IMR-90 (cell line): ENCODE measurements around the gene DOK6. TPM values are rescaled to one million over a fixed set of nuclear protein-coding genes. Genes with fewer than 3 reads are reported as not detected.

Experiments used
- ATAC-seq: fragments of 200-7000 bp; cut with Tn5 transposase; 2 replicates; pipeline ENCODE4 v1.9.1; 2020; ENCODE audit warnings: low read depth, mild to moderate bottlenecking, moderate library complexity
- BruUV-seq: library from RNA; stranded (reverse); fragments of 400-500 nt; replicated peaks from 2 replicates; lab custom pipeline; 2021; lab: Mats Ljungman, UMichigan
- CTCF ChIA-PET: fragments of 300-600 bp; formaldehyde crosslinking; extraction: SDS; loops from one replicate; lab custom pipeline; 2021; ENCODE audit warnings: antibody characterized with exemption; lab: Yijun Ruan, JAX
- POLR2A ChIA-PET: fragments of 300-600 bp; sonication (Branson Sonifier 250); formaldehyde crosslinking; loops from one replicate; lab custom pipeline; 2022; ENCODE audit warnings: antibody characterized with exemption; ENCODE audit not compliant: unreplicated experiment; lab: Charles Lee
- DNase-seq: peaks from one replicate; pipeline ENCODE4 v3.0.0; 2013
- H2AFZ ChIP-seq: replicated peaks from 2 replicates; pipeline ENCODE3; 2013; ENCODE audit warnings: low read length, mild to moderate bottlenecking; ENCODE audit not compliant: poor library complexity
- H2AK5ac ChIP-seq: 2 replicates; pipeline ENCODE4 v1.6.1; 2013; ENCODE audit warnings: low read depth, low read length, inconsistent platforms
- H2AK9ac ChIP-seq: replicated peaks from 2 replicates; pipeline ENCODE3; 2013; ENCODE audit warnings: mild to moderate bottlenecking, low read depth, low read length, moderate library complexity; ENCODE audit not compliant: poor library complexity
- H2BK120ac ChIP-seq: 2 replicates; pipeline ENCODE4 v1.6.1; 2013; ENCODE audit warnings: low read depth, low read length, inconsistent platforms
- H2BK15ac ChIP-seq: 3 replicates; pipeline ENCODE4 v1.6.1; 2013; ENCODE audit warnings: low read depth, low read length, inconsistent platforms
- H2BK20ac ChIP-seq: 2 replicates; pipeline ENCODE4 v1.6.1; 2013; ENCODE audit warnings: low read depth, mild to moderate bottlenecking, inconsistent platforms, low read length, moderate library complexity
- H2BK5ac ChIP-seq: 2 replicates; pipeline ENCODE4 v1.6.1; 2013; ENCODE audit warnings: mild to moderate bottlenecking, low read depth, low read length, inconsistent platforms; ENCODE audit not compliant: poor library complexity, severe bottlenecking
- H3K14ac ChIP-seq: replicated peaks from 2 replicates; pipeline ENCODE4 v1.6.1; 2013; ENCODE audit warnings: low read depth, low read length, inconsistent platforms
- H3K18ac ChIP-seq: 2 replicates; pipeline ENCODE4 v1.6.1; 2013; ENCODE audit warnings: low read depth, low read length, control low read depth
- H3K23ac ChIP-seq: 2 replicates; pipeline ENCODE4 v1.6.1; 2013; ENCODE audit warnings: low read depth, low read length, inconsistent platforms
- H3K27ac ChIP-seq: 2 replicates; pipeline ENCODE4 v1.5.1; 2013; ENCODE audit warnings: mild to moderate bottlenecking, control low read depth, low read length; ENCODE audit not compliant: insufficient read depth
- H3K27me3 ChIP-seq: 2 replicates; pipeline ENCODE4 v1.6.1; 2013; ENCODE audit warnings: low read length; ENCODE audit not compliant: control insufficient read depth, insufficient read depth
- H3K36me3 ChIP-seq: 2 replicates; pipeline ENCODE4 v1.6.1; 2013; ENCODE audit warnings: low read length, mixed read lengths; ENCODE audit not compliant: control insufficient read depth, insufficient read depth
- H3K4ac ChIP-seq: 2 replicates; pipeline ENCODE4 v1.6.1; 2013; ENCODE audit warnings: low read depth, low read length, inconsistent platforms
- H3K4me1 ChIP-seq: 2 replicates; pipeline ENCODE4 v1.6.1; 2013; ENCODE audit warnings: low read length, mixed read lengths; ENCODE audit not compliant: control insufficient read depth, insufficient read depth
- H3K4me2 ChIP-seq: 2 replicates; pipeline ENCODE4 v1.6.1; 2013; ENCODE audit warnings: low read depth, mild to moderate bottlenecking, control low read depth, low read length, moderate library complexity
- H3K4me3 ChIP-seq: 2 replicates; pipeline ENCODE4 v1.5.1; 2013; ENCODE audit warnings: low read depth, mild to moderate bottlenecking, control low read depth, low read length, moderate library complexity; ENCODE audit not compliant: insufficient read depth
- H3K56ac ChIP-seq: 2 replicates; pipeline ENCODE4 v1.6.1; 2013; ENCODE audit warnings: low read length, inconsistent platforms; ENCODE audit not compliant: insufficient read depth; ENCODE audit errors: extremely low read depth
- H3K79me1 ChIP-seq, 2 experiments: 2 replicates each; pipeline ENCODE4 v1.6.1; 2013; ENCODE audit warnings: low read length in 2 of 2, inconsistent platforms in 1 of 2, low read depth in 1 of 2
- H3K9ac ChIP-seq: 2 replicates; pipeline ENCODE4 v1.6.1; 2013; ENCODE audit warnings: low read depth, low read length, control low read depth
- H3K9me1 ChIP-seq: 2 replicates; pipeline ENCODE4 v1.6.1; 2013; ENCODE audit warnings: low read length, inconsistent platforms; ENCODE audit not compliant: insufficient read depth
- H3K9me3 ChIP-seq: 2 replicates; pipeline ENCODE4 v1.6.1; 2013; ENCODE audit warnings: low read length; ENCODE audit not compliant: control insufficient read depth, insufficient read depth
- H4K20me1 ChIP-seq: 2 replicates; pipeline ENCODE4 v1.6.1; 2013; ENCODE audit warnings: low read length, inconsistent platforms; ENCODE audit not compliant: insufficient read depth
- H4K5ac ChIP-seq: 2 replicates; pipeline ENCODE4 v1.6.1; 2013; ENCODE audit warnings: mild to moderate bottlenecking, low read depth, low read length, control low read depth
- H4K8ac ChIP-seq, 2 experiments: 2 replicates each; pipeline ENCODE4 v1.6.1; 2013; ENCODE audit warnings: low read depth in 2 of 2, low read length in 2 of 2, control low read depth in 1 of 2, inconsistent platforms in 1 of 2
- H4K91ac ChIP-seq: 2 replicates; pipeline ENCODE4 v1.6.1; 2013; ENCODE audit warnings: low read depth, low read length, inconsistent platforms; ENCODE audit not compliant: insufficient read depth
- BHLHE40 ChIP-seq: fragments of 150-350 bp; IDR thresholded peaks from 2 replicates; pipeline ENCODE4 v1.6.1; 2016; ENCODE audit warnings: mild to moderate bottlenecking, low read depth, low read length
- CHD1 ChIP-seq: IDR thresholded peaks from 2 replicates; pipeline ENCODE4 v1.6.1; 2012; ENCODE audit warnings: low read depth, low read length, improper control_type of control experiment
- MAZ ChIP-seq: IDR thresholded peaks from 2 replicates; pipeline ENCODE4 v1.6.1; 2012; ENCODE audit warnings: low read depth, mild to moderate bottlenecking, low read length, improper control_type of control experiment, moderate library complexity, borderline replicate concordance
- NFE2L2 ChIP-seq: fragments of 150-350 bp; IDR thresholded peaks from 2 replicates; pipeline ENCODE4 v1.6.1; 2016; ENCODE audit warnings: low read depth, mild to moderate bottlenecking, low read length
- POLR2A ChIP-seq: IDR thresholded peaks from 2 replicates; pipeline ENCODE4 v1.6.1; 2012; ENCODE audit warnings: mild to moderate bottlenecking, low read depth, low read length
- RAD21 ChIP-seq: IDR thresholded peaks from 2 replicates; pipeline ENCODE4 v1.6.1; 2012; ENCODE audit warnings: low read length, improper control_type of control experiment
- RFX5 ChIP-seq: IDR thresholded peaks from 2 replicates; pipeline ENCODE4 v1.8.0; 2012; ENCODE audit warnings: low read depth, mild to moderate bottlenecking, low read length, moderate library complexity
- WGBS, 2 experiments: methylation state at CpG; one replicate each; pipeline versions ENCODE4 v1.1.5 to v1.1.7; 2013; ENCODE audit warnings: missing lambda C conversion rate in 2 of 2; ENCODE audit not compliant: insufficient read length in 1 of 2; ENCODE audit errors: extremely low coverage in 2 of 2; 5-methylcytosine and 5-hydroxymethylcytosine counted together
- dilution Hi-C: fragments of 300-500 bp; cut with HindIII; formaldehyde crosslinking; loops from one replicate; pipeline ENCODE4 v1.14.3; 2018; ENCODE audit warnings: low sequenced_read_pairs; ENCODE audit not compliant: unreplicated experiment
- in situ Hi-C: fragments of 300-500 bp; cut with MboI; formaldehyde crosslinking; loops from 3 replicates; pipeline ENCODE4 v1.14.3; 2019; ENCODE audit warnings: low sequenced_read_pairs, inconsistent platforms, mixed read lengths
- intact Hi-C: fragments of 100-400 bp; cut with micrococcal nuclease; formaldehyde crosslinking; loops from 2 replicates; pipeline ENCODE4 v1.10.0; 2022
- polyA plus RNA-seq, 3 experiments: library from polyadenylated mRNA; depleted of rRNA; stranded (reverse); fragments of >200 nt; gene quantifications; 2 replicates each; pipeline ENCODE4 v1.2.3, GENCODE V29; 2012; ENCODE audit warnings: low replicate concordance in 1 of 3
- total RNA-seq: library from RNA; depleted of rRNA; stranded (reverse); fragments of >200 nt; gene quantifications from 2 replicates; pipeline ENCODE4 v1.2.3, GENCODE V29; 2012

The DOK6 gene
- total and polyA plus RNA-seq, 2 of the 4 experiments (the other 2 are of a cell fraction), result 1.9 to 2.7 TPM

GRCh38 chr18:69683176-69683575 is 282.5 kb downstream of the DOK6 start:
- Histone ChIP-seq H3K18ac (no peak overlapping the region), H3K9me3 (no peaks in the 10 kb centered on the region), H2BK20ac (no peak overlapping the region), H3K14ac (no peak overlapping the region), H3K4me3 (no peak overlapping the region), H3K9me1 (no peaks in the 10 kb centered on the region), H4K91ac (no peak overlapping the region), H4K20me1 (no peaks in the 10 kb centered on the region), H3K9ac (no peak overlapping the region), H3K56ac (no peak overlapping the region), H2BK120ac (no peak overlapping the region), H3K4ac (no peak overlapping the region), H3K23ac (no peak overlapping the region), H2AFZ (no peak overlapping the region), H2AK5ac (no peak overlapping the region), H4K8ac (no peak overlapping the region), H2BK15ac (no peak overlapping the region), H3K4me2 (no peak overlapping the region), H3K36me3 (no peaks in the 10 kb centered on the region), H2AK9ac (no peak overlapping the region), H3K4me1 (0 out of 2 replicates have a peak, but pooled peaks cover 2% of the 10 kb centered on the region), H2BK5ac (no peak overlapping the region), H3K79me1 (no peaks in the 10 kb centered on the region), H3K27ac (no peak overlapping the region), H3K27me3 (no peaks in the 10 kb centered on the region), H4K5ac (no peak overlapping the region)
- TF ChIP-seq BHLHE40 (no peak), RFX5 (no peak), NFE2L2 (no peak), POLR2A (no peak), MAZ (no peak), RAD21 (no peak), CHD1 (no peak)
- ChIA-PET POLR2A (no interaction called here), CTCF (no interaction called here)
- in situ Hi-C loops (no loop called here), intact Hi-C loops (loop anchor here (10.0 kb wide), 2 partner anchors 162 to 838 kb away; no protein-coding TSS in a partner anchor), dilution Hi-C loops (no loop called here)
- no peak for ATAC-seq
- no CpG with 5 or more reads among the region's 2 CpGs for WGBS, 2 experiments
- DNase-seq, result no peak
- BruUV-seq, result no TSS peak
